ENCODE results near the gene SYNPO2.
"Not testable (repeated sequence)": the region's sequence is repeated elsewhere in the genome, so short reads cannot be mapped to it uniquely, and the experiment has no call there.

SYNPO2 gene

DNA sequence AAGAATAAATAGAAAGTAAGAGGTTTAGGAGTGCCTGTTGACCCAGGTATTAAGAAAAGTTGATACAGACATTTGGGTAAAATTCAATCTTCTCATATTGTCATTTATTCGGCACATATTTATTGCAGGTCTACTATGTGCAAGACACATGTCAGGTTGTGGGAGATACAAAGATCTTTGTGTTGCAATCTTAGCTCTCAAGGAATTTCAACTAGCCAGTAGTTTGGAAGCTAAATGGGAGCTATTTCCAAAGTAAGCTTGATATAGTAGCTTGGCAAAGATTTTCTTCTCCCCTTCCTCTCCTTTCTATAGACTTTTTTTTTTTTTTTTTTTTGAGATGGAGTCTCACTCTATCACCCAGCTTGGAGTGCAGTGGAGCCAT, 122.9 kb downstream of the SYNPO2 start:
- Histone ChIP-seq H3K9me3 (ENCODE audit: control insufficient read depth, insufficient read depth, low read length) (no peaks in the 10 kb centered on the region), H3K4me3 (ENCODE audit: low read length) (no peak overlapping the region), H3K27me3 (ENCODE audit: control insufficient read depth, insufficient read depth, low read length) (no peaks in the 10 kb centered on the region), H3K36me3 (ENCODE audit: control insufficient read depth, insufficient read depth, low read length) (no peaks in the 10 kb centered on the region), H3K4me1 (ENCODE audit: control insufficient read depth, insufficient read depth, low read length) (no peaks in the 10 kb centered on the region), H3K27ac (ENCODE audit: low read length) (no peak overlapping the region)
- no CpG with 5 or more reads among the region's 1 CpG for WGBS (ENCODE audit: insufficient coverage, insufficient read length)
- no peak for DNase-seq (ENCODE audit: low read depth, low spot score)

GRCh38 chr4:119014658-119015057, 126.0 kb downstream of the SYNPO2 start:
- DNase-seq (ENCODE audit: low read depth, low spot score): no peak
- no CpG with 5 or more reads among the region's 2 CpGs for WGBS (ENCODE audit: insufficient coverage, insufficient read length)
- Histone ChIP-seq H3K4me1 (ENCODE audit: control insufficient read depth, insufficient read depth, low read length) (no peaks in the 10 kb centered on the region), H3K4me3 (ENCODE audit: low read length) (no peak overlapping the region), H3K9me3 (ENCODE audit: control insufficient read depth, insufficient read depth, low read length) (no peaks in the 10 kb centered on the region), H3K27ac (ENCODE audit: low read length) (no peak overlapping the region), H3K36me3 (ENCODE audit: control insufficient read depth, insufficient read depth, low read length) (no peaks in the 10 kb centered on the region), H3K27me3 (ENCODE audit: control insufficient read depth, insufficient read depth, low read length) (no peaks in the 10 kb centered on the region)

GRCh38 chr4:119016636-119017035, 128.0 kb downstream of the SYNPO2 start:
- DNase-seq (ENCODE audit: low read depth, low spot score): no peak
- H3K4me3 ChIP-seq (ENCODE audit: low read length): no peak overlapping the region
- H3K36me3 ChIP-seq (ENCODE audit: control insufficient read depth, insufficient read depth, low read length): no peaks in the 10 kb centered on the region
- peaks cover under 1% of the 10 kb centered on the region; the same call in 1 of the 2 replicates for H3K4me1 ChIP-seq (ENCODE audit: control insufficient read depth, insufficient read depth, low read length)
- no CpG with 5 or more reads among the region's 2 CpGs for WGBS (ENCODE audit: insufficient coverage, insufficient read length)
- no peaks in the 10 kb centered on the region for H3K9me3 ChIP-seq (ENCODE audit: control insufficient read depth, insufficient read depth, low read length)
- no peak overlapping the region for H3K27ac ChIP-seq (ENCODE audit: low read length)
- no peaks in the 10 kb centered on the region for H3K27me3 ChIP-seq (ENCODE audit: control insufficient read depth, insufficient read depth, low read length)

GRCh38 chr4:119017636-119018035, 129.0 kb downstream of the SYNPO2 start:
- Histone ChIP-seq H3K4me1 (ENCODE audit: control insufficient read depth, insufficient read depth, low read length) (peaks cover 1% of the 10 kb centered on the region; the same call in 1 of the 2 replicates), H3K27ac (ENCODE audit: low read length) (no peak overlapping the region), H3K4me3 (ENCODE audit: low read length) (no peak overlapping the region), H3K9me3 (ENCODE audit: control insufficient read depth, insufficient read depth, low read length) (no peaks in the 10 kb centered on the region), H3K27me3 (ENCODE audit: control insufficient read depth, insufficient read depth, low read length) (no peaks in the 10 kb centered on the region), H3K36me3 (ENCODE audit: control insufficient read depth, insufficient read depth, low read length) (no peaks in the 10 kb centered on the region)
- no CpG with 5 or more reads among the region's 2 CpGs for WGBS (ENCODE audit: insufficient coverage, insufficient read length)
- DNase-seq (ENCODE audit: low read depth, low spot score): no peak

DNA sequence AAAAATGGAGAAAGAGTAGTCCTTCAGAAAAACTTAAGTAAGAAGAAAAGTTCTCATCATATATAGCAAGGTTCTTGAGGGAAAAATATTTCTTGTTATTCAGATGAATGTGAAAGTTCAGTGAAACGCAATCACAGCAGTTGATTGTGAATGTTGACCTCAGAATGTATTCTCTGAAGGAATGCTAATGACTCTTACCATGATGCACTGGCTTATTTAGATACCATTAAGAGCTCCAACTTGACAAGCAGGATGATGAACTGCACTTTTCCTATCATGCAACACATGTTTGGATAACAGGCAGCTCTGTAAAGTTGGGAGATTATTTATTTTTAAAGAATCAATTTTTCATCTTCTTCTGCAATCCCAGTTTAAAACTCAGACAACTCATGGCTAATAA, 131.5 kb downstream of the SYNPO2 start:
- no CpG with 5 or more reads among the region's 1 CpG for WGBS (ENCODE audit: insufficient coverage, insufficient read length)
- Histone ChIP-seq H3K27ac (ENCODE audit: low read length) (no peak overlapping the region), H3K4me3 (ENCODE audit: low read length) (no peak overlapping the region), H3K27me3 (ENCODE audit: control insufficient read depth, insufficient read depth, low read length) (no peaks in the 10 kb centered on the region), H3K36me3 (ENCODE audit: control insufficient read depth, insufficient read depth, low read length) (no peaks in the 10 kb centered on the region), H3K9me3 (ENCODE audit: control insufficient read depth, insufficient read depth, low read length) (no peaks in the 10 kb centered on the region), H3K4me1 (ENCODE audit: control insufficient read depth, insufficient read depth, low read length) (peaks cover 1% of the 10 kb centered on the region; the same call in 1 of the 2 replicates)
- no peak for DNase-seq (ENCODE audit: low read depth, low spot score)

GRCh38 chr4:119022520-119022919, 133.9 kb downstream of the SYNPO2 start:
- no CpG with 5 or more reads among the region's 4 CpGs for WGBS (ENCODE audit: insufficient coverage, insufficient read length)
- H3K4me1 ChIP-seq (ENCODE audit: control insufficient read depth, insufficient read depth, low read length); H3K4me3 ChIP-seq (ENCODE audit: low read length): not testable (repeated sequence)

GRCh38 chr4:119024102-119024501, 135.4 kb downstream of the SYNPO2 start:
- no peak overlapping the region for H3K27ac ChIP-seq (ENCODE audit: low read length)
- peaks cover 1% of the 10 kb centered on the region; the same call in 1 of the 2 replicates for H3K4me1 ChIP-seq (ENCODE audit: control insufficient read depth, insufficient read depth, low read length)
- DNase-seq (ENCODE audit: low read depth, low spot score): no peak
- no peaks in the 10 kb centered on the region for H3K36me3 ChIP-seq (ENCODE audit: control insufficient read depth, insufficient read depth, low read length)
- WGBS (ENCODE audit: insufficient coverage, insufficient read length): no CpG with 5 or more reads among the region's 4 CpGs
- H3K4me3 ChIP-seq (ENCODE audit: low read length): no peak overlapping the region
- H3K9me3 ChIP-seq (ENCODE audit: control insufficient read depth, insufficient read depth, low read length): no peaks in the 10 kb centered on the region
- H3K27me3 ChIP-seq (ENCODE audit: control insufficient read depth, insufficient read depth, low read length): no peaks in the 10 kb centered on the region

More at GRCh38 chr4:119022520-119022919, 133.9 kb downstream of the SYNPO2 start:
- not testable (repeated sequence) for H3K27me3 ChIP-seq (ENCODE audit: control insufficient read depth, insufficient read depth, low read length); H3K27ac ChIP-seq (ENCODE audit: low read length); DNase-seq (ENCODE audit: low read depth, low spot score); H3K9me3 ChIP-seq (ENCODE audit: control insufficient read depth, insufficient read depth, low read length); H3K36me3 ChIP-seq (ENCODE audit: control insufficient read depth, insufficient read depth, low read length)

- no peak overlapping the region for H3K27ac ChIP-seq (ENCODE audit: low read length)
- no peaks in the 10 kb centered on the region for H3K36me3 ChIP-seq (ENCODE audit: control insufficient read depth, insufficient read depth, low read length)
- no peaks in the 10 kb centered on the region for H3K27me3 ChIP-seq (ENCODE audit: control insufficient read depth, insufficient read depth, low read length)
- WGBS (ENCODE audit: insufficient coverage, insufficient read length): no CpG with 5 or more reads among the region's 4 CpGs
- no peaks in the 10 kb centered on the region for H3K9me3 ChIP-seq (ENCODE audit: control insufficient read depth, insufficient read depth, low read length)
- H3K4me1 ChIP-seq (ENCODE audit: control insufficient read depth, insufficient read depth, low read length): peaks cover 1% of the 10 kb centered on the region; the same call in 1 of the 2 replicates
- DNase-seq (ENCODE audit: low read depth, low spot score): no peak
- H3K4me3 ChIP-seq (ENCODE audit: low read length): no peak overlapping the region
These were observed 136.8 kb downstream of the SYNPO2 start for GRCh38 chr4:119025420-119025819.

- Histone ChIP-seq H3K27ac (ENCODE audit: low read length) (no peak overlapping the region), H3K4me3 (ENCODE audit: low read length) (no peak overlapping the region), H3K9me3 (ENCODE audit: control insufficient read depth, insufficient read depth, low read length) (no peaks in the 10 kb centered on the region), H3K27me3 (ENCODE audit: control insufficient read depth, insufficient read depth, low read length) (no peaks in the 10 kb centered on the region), H3K4me1 (ENCODE audit: control insufficient read depth, insufficient read depth, low read length) (peaks cover 1% of the 10 kb centered on the region; the same call in 1 of the 2 replicates), H3K36me3 (ENCODE audit: control insufficient read depth, insufficient read depth, low read length) (no peaks in the 10 kb centered on the region)
- no peak for DNase-seq (ENCODE audit: low read depth, low spot score)
- no CpG with 5 or more reads among the region's 4 CpGs for WGBS (ENCODE audit: insufficient coverage, insufficient read length)
These were observed 137.4 kb downstream of the SYNPO2 start for GRCh38 chr4:119025916-119026661.

- Histone ChIP-seq H3K27me3 (ENCODE audit: control insufficient read depth, insufficient read depth, low read length) (no peaks in the 10 kb centered on the region), H3K4me1 (ENCODE audit: control insufficient read depth, insufficient read depth, low read length) (no peaks in the 10 kb centered on the region; the same call in 1 of the 2 replicates), H3K36me3 (ENCODE audit: control insufficient read depth, insufficient read depth, low read length) (no peaks in the 10 kb centered on the region), H3K9me3 (ENCODE audit: control insufficient read depth, insufficient read depth, low read length) (no peaks in the 10 kb centered on the region), H3K4me3 (ENCODE audit: low read length) (no peak overlapping the region), H3K27ac (ENCODE audit: low read length) (no peak overlapping the region)
- no CpG with 5 or more reads among the region's 22 CpGs for WGBS (ENCODE audit: insufficient coverage, insufficient read length)
- no peak for DNase-seq (ENCODE audit: low read depth, low spot score)
These were observed 138.2 kb downstream of the SYNPO2 start for GRCh38 chr4:119026662-119027444.

Data from iPS DF 6.9 (cell line).